ENCODE results near the gene ITPKB.
"Not testable (repeated sequence)": the region's sequence is repeated elsewhere in the genome, so short reads cannot be mapped to it uniquely, and the experiment has no call there.

Gene ITPKB

DNA sequence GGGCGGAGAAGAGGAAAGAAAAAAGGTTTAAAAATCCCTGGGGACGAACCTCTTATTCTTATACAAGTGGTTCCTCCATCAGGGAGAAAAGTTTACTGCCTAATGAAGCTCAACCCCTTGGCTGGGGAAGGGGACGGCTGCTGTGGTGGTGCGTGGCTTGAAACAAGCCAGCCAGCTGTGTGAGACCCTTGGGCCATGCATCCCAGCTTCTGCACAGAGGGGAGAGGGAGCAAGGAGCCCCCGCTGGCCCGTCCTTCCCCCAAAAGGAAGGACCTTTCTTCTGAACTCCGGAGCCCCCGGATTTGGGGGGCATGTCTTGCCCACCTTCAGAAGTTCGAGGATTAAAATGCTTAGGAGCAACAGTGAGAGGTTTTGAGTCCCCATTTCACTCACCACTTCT lies 123.2 kb downstream of the ITPKB start:
- no peak for DNase-seq

DNA sequence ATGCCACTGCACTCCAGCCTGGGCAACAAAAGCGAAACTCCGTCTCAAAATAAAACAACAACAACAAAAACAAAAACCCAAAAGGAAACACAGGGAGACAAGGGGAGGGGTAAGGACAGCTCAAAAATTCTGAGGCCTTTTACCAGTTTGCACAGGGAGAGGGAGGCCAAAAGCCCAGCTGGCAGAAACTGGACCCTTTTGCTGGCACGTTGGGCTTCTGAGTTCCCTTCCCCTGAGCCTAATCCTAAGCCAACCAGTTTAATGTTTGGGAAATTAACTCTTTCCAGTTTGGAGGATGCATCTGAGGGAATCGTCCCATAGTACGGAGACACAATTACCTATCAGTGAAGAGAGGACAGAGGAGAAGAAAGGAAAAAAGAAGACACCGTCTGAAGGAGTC lies 127.1 kb downstream of the ITPKB start:
- DNase-seq = not testable (repeated sequence)

DNA sequence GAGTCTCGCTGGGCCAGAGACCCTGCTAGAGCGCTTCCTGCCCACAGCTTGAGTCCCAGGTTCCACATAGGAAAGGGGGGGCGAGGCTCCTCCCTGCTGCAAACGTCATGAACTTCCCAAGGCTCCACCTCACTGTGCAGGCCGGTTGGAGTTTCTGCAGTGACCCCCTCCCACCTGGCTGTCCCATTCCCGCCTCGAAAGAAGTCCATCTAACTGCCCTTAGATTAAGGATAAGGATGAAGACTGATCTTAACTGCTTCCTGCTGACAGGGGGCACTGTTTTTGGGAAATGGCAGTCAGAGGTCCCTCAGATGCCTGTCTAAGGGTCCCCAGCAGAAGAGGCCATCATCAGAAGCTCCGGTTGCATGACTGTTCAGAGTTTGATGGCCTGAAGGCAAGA lies 127.8 kb downstream of the ITPKB start:
- no peak for DNase-seq

DNA sequence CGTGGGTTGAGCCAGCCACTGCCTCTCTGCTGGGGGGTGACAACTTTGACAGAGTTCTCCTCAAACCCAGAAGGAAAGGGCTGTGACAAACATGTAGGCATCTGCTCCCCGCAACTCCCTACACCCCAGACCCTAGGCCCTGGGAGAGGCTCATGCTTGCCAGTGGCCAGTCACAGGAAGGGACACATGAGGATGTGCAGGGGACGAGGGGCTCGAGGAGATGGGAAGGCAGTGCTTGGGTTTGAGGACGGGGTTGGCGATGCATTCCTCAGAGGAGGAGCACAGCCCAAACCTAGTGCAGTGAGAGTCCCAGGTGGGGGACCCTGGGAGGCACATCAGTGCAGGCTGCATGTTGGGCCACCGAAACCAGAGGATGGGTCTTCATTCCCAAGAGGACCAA lies 128.4 kb downstream of the ITPKB start:
- DNase-seq = no peak

DNA sequence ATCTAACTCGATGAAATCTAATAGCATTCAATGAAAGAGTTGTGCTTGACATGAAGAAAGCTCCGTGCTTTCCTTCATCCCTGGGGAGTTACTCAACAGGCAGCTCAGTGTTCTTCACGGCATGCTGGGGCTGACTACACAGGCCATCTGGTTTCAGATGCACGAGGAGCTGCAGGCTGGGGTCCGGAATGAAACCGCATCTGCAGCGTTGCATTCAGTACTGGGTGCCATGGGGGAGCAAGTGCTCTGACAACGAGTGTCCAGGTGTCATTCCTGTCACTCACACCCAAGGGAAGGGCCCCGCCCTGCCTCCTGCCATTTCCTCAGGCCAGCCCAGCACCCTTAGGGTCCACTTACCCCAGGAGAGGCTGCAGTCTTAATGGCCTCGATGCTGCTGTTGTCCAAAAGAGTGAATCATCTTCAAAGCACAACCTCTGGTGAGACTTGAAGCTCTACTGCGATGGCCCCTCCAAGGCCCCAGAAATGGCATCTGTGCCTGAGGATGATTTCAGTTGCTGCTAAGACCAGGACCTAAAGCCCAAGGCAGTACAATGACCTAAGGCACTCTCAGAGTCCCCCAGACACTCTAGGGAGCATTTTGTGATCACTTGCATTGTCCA lies 129.1 kb downstream of the ITPKB start:
- DNase-seq = no peak

- DNase-seq = no peak
Observed at GRCh38 chr1:226608699-226609505, 130.2 kb downstream of the ITPKB start.

GRCh38 chr1:226607821-226608220 lies 131.3 kb downstream of the ITPKB start:
- DNase-seq = no peak

DNA sequence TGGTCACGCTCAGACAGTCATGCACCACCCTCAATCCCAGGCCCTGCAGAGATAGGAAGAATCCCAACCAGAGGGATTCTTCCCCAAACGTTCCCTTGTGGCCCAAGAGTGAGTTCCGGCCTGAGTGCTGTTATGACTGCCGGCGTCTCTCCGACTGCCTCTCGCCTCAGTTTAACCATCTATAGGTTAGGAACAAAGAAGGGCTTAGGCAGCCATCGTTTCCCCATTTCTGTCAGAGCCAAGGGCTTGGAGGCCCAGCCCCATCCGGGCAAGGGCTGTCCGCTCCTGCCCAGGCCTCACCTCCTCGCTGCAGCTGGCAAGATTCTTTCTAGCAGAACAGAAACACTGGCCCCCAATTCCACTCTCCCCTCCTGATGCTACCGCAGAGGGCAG lies 131.8 kb downstream of the ITPKB start:
- DNase-seq = no peak

- DNase-seq = no peak
Observed at GRCh38 chr1:226606311-226607267, 132.5 kb downstream of the ITPKB start.

GRCh38 chr1:226605318-226605950 lies 133.6 kb downstream of the ITPKB start:
- no peak for DNase-seq

DNA sequence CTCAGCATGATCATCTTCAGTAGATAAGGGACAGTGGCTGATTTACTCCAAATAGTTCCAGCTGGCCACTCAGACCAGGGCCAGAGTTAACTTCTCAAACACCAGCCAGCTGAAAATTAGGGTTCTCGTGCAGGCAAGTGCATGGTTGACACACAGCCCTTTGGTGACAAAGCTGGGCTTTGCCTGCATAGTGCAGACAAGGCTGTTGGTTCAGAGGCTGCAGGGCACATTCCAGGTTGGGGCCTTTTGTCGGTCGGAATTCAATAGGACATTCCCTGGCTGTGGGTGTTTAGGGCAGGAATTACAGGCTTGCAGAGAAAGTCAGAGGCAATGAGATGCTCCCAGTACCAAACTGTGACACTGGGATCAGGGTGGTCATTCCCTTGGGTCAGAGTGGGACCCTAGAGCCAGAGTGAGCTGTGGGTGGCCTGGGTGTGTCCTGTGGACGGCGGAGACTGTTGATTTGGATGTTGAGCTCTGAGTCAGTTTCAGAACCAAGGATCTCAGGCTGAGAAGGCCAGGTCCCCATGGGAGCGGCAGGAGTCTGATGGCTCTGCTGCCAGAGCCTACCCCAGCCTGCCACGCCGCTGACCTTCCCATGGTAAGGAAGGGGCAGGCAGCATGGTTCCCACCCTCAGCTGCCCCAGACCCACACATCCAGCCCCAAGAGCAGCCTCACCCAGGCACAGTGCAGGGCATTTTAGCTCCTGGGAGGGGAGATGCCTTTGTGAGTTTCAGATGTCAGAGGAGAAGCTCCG lies 134.3 kb downstream of the ITPKB start:
- no peak for DNase-seq

- no peak for DNase-seq
Observed at GRCh38 chr1:226603858-226604559, 135.1 kb downstream of the ITPKB start.

GRCh38 chr1:226603022-226603857 lies 135.8 kb downstream of the ITPKB start:
- DNase-seq = peak in 1 of 2 experiments; percentile 81

GRCh38 chr1:226602186-226603021 lies 136.7 kb downstream of the ITPKB start:
- no peak for DNase-seq

DNA sequence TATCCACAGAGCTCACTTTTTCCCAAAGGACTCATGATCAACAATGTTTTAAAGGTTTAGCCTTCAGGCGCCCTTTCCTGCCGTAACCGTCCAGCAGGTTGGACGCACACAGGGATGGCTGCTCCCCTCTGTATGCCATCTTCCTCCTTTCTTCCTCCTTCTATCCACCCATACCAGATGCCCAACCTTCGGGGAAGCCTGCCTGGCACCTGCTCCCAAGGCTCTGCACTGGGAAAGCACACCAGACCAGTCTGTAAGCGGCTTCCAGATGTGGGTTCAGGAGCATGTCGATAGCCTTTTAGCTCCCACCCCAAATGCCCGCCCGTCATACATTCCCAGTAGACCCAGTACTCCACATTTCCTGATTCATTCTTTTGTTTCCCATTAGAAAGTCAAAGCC lies 137.6 kb downstream of the ITPKB start:
- DNase-seq = no peak

GRCh38 chr1:226600254-226600653 lies 138.8 kb downstream of the ITPKB start:
- DNase-seq = no peak

GRCh38 chr1:226599636-226600238 lies 139.3 kb downstream of the ITPKB start:
- DNase-seq = no peak

DNA sequence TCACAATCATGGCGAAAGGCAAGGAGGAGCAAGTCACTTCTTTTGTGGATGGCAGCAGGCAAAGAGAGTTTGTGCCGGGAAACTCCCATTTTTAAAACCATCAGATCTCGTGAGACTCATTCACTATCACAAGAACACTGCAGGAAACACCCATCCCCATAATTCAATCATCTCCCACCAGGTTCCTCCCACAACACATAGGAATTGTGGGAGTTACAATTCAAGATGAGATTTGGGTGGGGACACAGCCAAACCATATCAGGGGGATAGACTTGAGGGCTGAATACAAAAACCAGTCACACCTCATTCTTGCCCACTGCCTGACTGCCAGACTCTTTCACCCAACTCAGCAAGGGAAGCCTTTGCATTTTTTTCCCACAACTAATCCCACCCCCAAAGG lies 140.1 kb downstream of the ITPKB start:
- DNase-seq = not testable (repeated sequence)

DNA sequence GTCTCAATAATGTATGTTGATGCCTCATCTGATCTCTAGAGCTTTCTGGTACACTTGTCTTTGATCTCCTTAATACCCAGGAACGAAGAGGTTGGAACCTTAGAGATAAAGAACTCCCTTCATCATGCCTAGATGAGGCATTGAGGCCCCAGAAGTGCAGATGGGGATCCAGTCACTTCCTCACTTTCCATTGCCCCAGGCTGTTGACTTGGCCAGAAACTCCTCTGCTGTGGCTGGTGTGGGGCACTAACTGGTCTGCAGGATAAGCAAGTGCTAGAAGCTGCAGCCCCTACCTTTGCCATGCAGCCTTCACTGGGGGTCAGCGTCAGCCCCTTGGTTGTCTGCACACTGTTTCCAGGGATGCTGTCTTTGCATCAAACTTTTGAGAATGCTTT lies 140.6 kb downstream of the ITPKB start:
- no peak for DNase-seq
